ENCODE measurements around the gene KIAA1549. TPM values are rescaled to one million over a fixed set of nuclear protein-coding genes. Genes with fewer than 3 reads are reported as not detected.

Gene KIAA1549
- polyA plus RNA-seq, 1 donor (not counting 4 experiments of a cell fraction or from before 2014, with no cell fraction given), result 1.1 TPM

- DNase-seq (ENCODE audit: low read depth, low spot score) (no peak), FAIRE-seq (no peak)
- no peaks in the 10 kb centered on the region for H3K4me1 ChIP-seq (ENCODE audit: control insufficient read depth, extremely low read depth, insufficient read depth, low read length)
- no peaks in the 10 kb centered on the region for H3K36me3 ChIP-seq (ENCODE audit: control insufficient read depth in 2 of 2, extremely low read depth in 1 of 2, insufficient read depth in 2 of 2, low read length in 2 of 2)
- H3K4me2 ChIP-seq (ENCODE audit: control insufficient read depth, extremely low read depth, insufficient read depth, low read depth, low read length), result no peak overlapping the region
- TF ChIP-seq CTCF (optimal IDR thresholded peaks at IDR 0.05 in 1 of 3, IDR thresholded peaks at IDR 0.05 in 1 of 3, conservative IDR thresholded peaks at IDR 0.05 in 1 of 3; ENCODE audit: extremely low read depth in 1 of 3, insufficient read depth in 2 of 3, low read length in 3 of 3), result no peak
- no peak for TF ChIP-seq EZH2 (IDR thresholded peaks at IDR 0.05; ENCODE audit: low read length)
- no peak overlapping the region for H3K4me3 ChIP-seq (ENCODE audit: control insufficient read depth in 2 of 3, extremely low read depth in 1 of 3, insufficient read depth in 2 of 3, low read depth in 1 of 3, low read length in 3 of 3)
- dilution Hi-C loops (cut with MboI; ENCODE audit: extremely low pct_ligation_motif_present, low sequenced_read_pairs), result no loop called here
- H3K79me2 ChIP-seq (ENCODE audit: control insufficient read depth, insufficient read depth, low read length), result no peaks in the 10 kb centered on the region
- H3K9me3 ChIP-seq (ENCODE audit: control insufficient read depth, low read depth, low read length), result no peaks in the 10 kb centered on the region
- no peaks in the 10 kb centered on the region for H3K9me1 ChIP-seq (ENCODE audit: control insufficient read depth, extremely low read depth, insufficient read depth, low read length)
- H2AFZ ChIP-seq (ENCODE audit: control insufficient read depth, low read length), result no peak overlapping the region
- no peaks in the 10 kb centered on the region for H3K27me3 ChIP-seq (ENCODE audit: control insufficient read depth, extremely low read depth, insufficient read depth, low read length)
- no peak overlapping the region for H3K9ac ChIP-seq (ENCODE audit: control insufficient read depth, extremely low read depth, insufficient read depth, low read length)
- no peak overlapping the region for H3K27ac ChIP-seq (ENCODE audit: control insufficient read depth, insufficient read depth, low read length)
- H4K20me1 ChIP-seq (ENCODE audit: control insufficient read depth, extremely low read depth, insufficient read depth, low read length), result no peaks in the 10 kb centered on the region
These were observed 36.6 kb downstream of the KIAA1549 start for GRCh38 chr7:138944592-138944991.

GRCh38 chr7:138943061-138943460 is 38.1 kb downstream of the KIAA1549 start:
- no peak for DNase-seq (ENCODE audit: low read depth, low spot score)

More at GRCh38 chr7:138943061-138943460, 38.1 kb downstream of the KIAA1549 start:
- H3K4me3 ChIP-seq (ENCODE audit: control insufficient read depth in 2 of 3, extremely low read depth in 1 of 3, insufficient read depth in 2 of 3, low read depth in 1 of 3, low read length in 3 of 3), result no peak overlapping the region
- no peak overlapping the region for H3K4me2 ChIP-seq (ENCODE audit: control insufficient read depth, extremely low read depth, insufficient read depth, low read depth, low read length)
- H4K20me1 ChIP-seq (ENCODE audit: control insufficient read depth, extremely low read depth, insufficient read depth, low read length), result no peaks in the 10 kb centered on the region
- dilution Hi-C loops (cut with MboI; ENCODE audit: extremely low pct_ligation_motif_present, low sequenced_read_pairs), result no loop called here
- no peaks in the 10 kb centered on the region for H3K9me1 ChIP-seq (ENCODE audit: control insufficient read depth, extremely low read depth, insufficient read depth, low read length)
- H3K36me3 ChIP-seq (ENCODE audit: control insufficient read depth in 2 of 2, extremely low read depth in 1 of 2, insufficient read depth in 2 of 2, low read length in 2 of 2), result no peaks in the 10 kb centered on the region
- no peaks in the 10 kb centered on the region for H3K27me3 ChIP-seq (ENCODE audit: control insufficient read depth, extremely low read depth, insufficient read depth, low read length)
- no peak for TF ChIP-seq CTCF (optimal IDR thresholded peaks at IDR 0.05 in 1 of 3, IDR thresholded peaks at IDR 0.05 in 1 of 3, conservative IDR thresholded peaks at IDR 0.05 in 1 of 3; ENCODE audit: extremely low read depth in 1 of 3, insufficient read depth in 2 of 3, low read length in 3 of 3)
- TF ChIP-seq EZH2 (IDR thresholded peaks at IDR 0.05; ENCODE audit: low read length), result no peak
- H3K9ac ChIP-seq (ENCODE audit: control insufficient read depth, extremely low read depth, insufficient read depth, low read length), result no peak overlapping the region
- no peaks in the 10 kb centered on the region for H3K4me1 ChIP-seq (ENCODE audit: control insufficient read depth, extremely low read depth, insufficient read depth, low read length)
- no peak for FAIRE-seq
- no peaks in the 10 kb centered on the region for H3K9me3 ChIP-seq (ENCODE audit: control insufficient read depth, low read depth, low read length)
- H2AFZ ChIP-seq (ENCODE audit: control insufficient read depth, low read length), result no peak overlapping the region
- no peaks in the 10 kb centered on the region for H3K79me2 ChIP-seq (ENCODE audit: control insufficient read depth, insufficient read depth, low read length)
- H3K27ac ChIP-seq (ENCODE audit: control insufficient read depth, insufficient read depth, low read length), result no peak overlapping the region

Measured in keratinocyte (primary cell).